ENCODE results near the gene A1CF.

Gene A1CF

DNA sequence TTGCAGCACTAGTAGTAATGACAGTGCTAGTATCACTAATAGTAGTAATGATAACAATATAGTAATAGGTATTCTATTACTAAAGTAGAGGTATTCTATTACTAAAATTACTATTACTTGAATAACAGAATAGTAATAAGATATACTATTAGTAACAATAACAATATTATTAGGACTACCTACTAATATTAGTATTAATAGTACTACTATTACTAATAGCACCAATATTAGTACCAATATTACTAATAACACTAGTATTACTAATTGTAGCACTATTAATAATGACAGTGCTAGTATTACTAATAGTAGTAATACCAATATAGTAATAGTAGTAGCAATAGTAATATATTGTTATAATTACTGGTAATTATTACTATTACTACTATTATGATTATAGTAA lies 24.1 kb downstream of the A1CF start:
- H3K4me1 ChIP-seq (ENCODE audit: insufficient read depth, low read length) = no peaks in the 10 kb centered on the region
- H3K79me2 ChIP-seq (ENCODE audit: insufficient read depth, low read length) = no peaks in the 10 kb centered on the region
- no peaks in the 10 kb centered on the region for H3K36me3 ChIP-seq (ENCODE audit: insufficient read depth, low read length)
- ATAC-seq (ENCODE audit: insufficient read depth, low read depth) = no peak
- no peak overlapping the region for H2AFZ ChIP-seq (ENCODE audit: low read depth, low read length)
- H3K27ac ChIP-seq (ENCODE audit: low read length) = no peak overlapping the region
- H4K20me1 ChIP-seq (ENCODE audit: insufficient read depth, low read length) = no peaks in the 10 kb centered on the region
- no peak overlapping the region for H3K4me3 ChIP-seq (ENCODE audit: low read depth in 1 of 2, low read length in 2 of 2)
- H3K4me2 ChIP-seq (ENCODE audit: insufficient read depth, low read length) = no peak overlapping the region
- DNase-seq = no peak
- TF ChIP-seq, protein P1, sequence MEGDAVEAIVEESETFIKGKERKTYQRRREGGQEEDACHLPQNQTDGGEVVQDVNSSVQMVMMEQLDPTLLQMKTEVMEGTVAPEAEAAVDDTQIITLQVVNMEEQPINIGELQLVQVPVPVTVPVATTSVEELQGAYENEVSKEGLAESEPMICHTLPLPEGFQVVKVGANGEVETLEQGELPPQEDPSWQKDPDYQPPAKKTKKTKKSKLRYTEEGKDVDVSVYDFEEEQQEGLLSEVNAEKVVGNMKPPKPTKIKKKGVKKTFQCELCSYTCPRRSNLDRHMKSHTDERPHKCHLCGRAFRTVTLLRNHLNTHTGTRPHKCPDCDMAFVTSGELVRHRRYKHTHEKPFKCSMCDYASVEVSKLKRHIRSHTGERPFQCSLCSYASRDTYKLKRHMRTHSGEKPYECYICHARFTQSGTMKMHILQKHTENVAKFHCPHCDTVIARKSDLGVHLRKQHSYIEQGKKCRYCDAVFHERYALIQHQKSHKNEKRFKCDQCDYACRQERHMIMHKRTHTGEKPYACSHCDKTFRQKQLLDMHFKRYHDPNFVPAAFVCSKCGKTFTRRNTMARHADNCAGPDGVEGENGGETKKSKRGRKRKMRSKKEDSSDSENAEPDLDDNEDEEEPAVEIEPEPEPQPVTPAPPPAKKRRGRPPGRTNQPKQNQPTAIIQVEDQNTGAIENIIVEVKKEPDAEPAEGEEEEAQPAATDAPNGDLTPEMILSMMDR (IDR thresholded peaks at IDR 0.05; ENCODE audit: borderline replicate concordance, extremely low read depth, low read length, poor library complexity, severe bottlenecking) = no peak
- no peak for TF ChIP-seq EZH2 (IDR thresholded peaks at IDR 0.05; ENCODE audit: borderline replicate concordance, low read depth, low read length, severe bottlenecking)
- H3K9ac ChIP-seq (ENCODE audit: low read depth, low read length) = no peak overlapping the region
- no peaks in the 10 kb centered on the region for H3K27me3 ChIP-seq (ENCODE audit: insufficient read depth, low read length, poor library complexity)
- H3K9me3 ChIP-seq (ENCODE audit: insufficient read depth, low read length, severe bottlenecking) = no peaks in the 10 kb centered on the region

DNA sequence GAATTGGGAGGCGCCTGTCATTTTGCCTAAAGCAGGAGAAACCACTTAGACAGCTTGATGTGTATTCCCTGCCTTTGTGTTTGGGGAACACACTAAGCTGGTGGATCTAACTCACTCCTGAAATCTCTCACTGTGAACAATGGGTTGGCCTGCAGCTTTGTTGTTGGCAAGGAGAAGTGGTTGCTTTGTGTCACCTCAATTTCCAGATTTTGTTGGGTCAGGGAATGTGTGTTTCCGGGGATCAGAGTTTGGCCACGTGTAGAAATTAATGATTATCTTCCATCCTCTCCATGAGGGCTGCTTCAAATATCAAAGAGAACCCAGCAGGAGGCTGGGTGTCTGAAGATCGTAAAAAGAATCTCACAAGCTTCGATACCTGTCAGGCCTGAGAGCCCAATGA lies 27.8 kb downstream of the A1CF start:
- H3K4me1 ChIP-seq (ENCODE audit: insufficient read depth, low read length) = no peaks in the 10 kb centered on the region
- no peaks in the 10 kb centered on the region for H3K27me3 ChIP-seq (ENCODE audit: insufficient read depth, low read length, poor library complexity)
- H3K4me3 ChIP-seq (ENCODE audit: low read depth in 1 of 2, low read length in 2 of 2) = no peak overlapping the region
- ATAC-seq (ENCODE audit: insufficient read depth, low read depth) (no peak), DNase-seq (no peak)
- H2AFZ ChIP-seq (ENCODE audit: low read depth, low read length) = no peak overlapping the region
- H3K27ac ChIP-seq (ENCODE audit: low read length) = no peak overlapping the region
- H3K36me3 ChIP-seq (ENCODE audit: insufficient read depth, low read length) = no peaks in the 10 kb centered on the region
- TF ChIP-seq, protein P1 (IDR thresholded peaks at IDR 0.05; ENCODE audit: borderline replicate concordance, extremely low read depth, low read length, poor library complexity, severe bottlenecking) = no peak
- TF ChIP-seq EZH2 (IDR thresholded peaks at IDR 0.05; ENCODE audit: borderline replicate concordance, low read depth, low read length, severe bottlenecking) = no peak
- no peaks in the 10 kb centered on the region for H3K79me2 ChIP-seq (ENCODE audit: insufficient read depth, low read length)
- no peaks in the 10 kb centered on the region for H4K20me1 ChIP-seq (ENCODE audit: insufficient read depth, low read length)
- no peak overlapping the region for H3K9ac ChIP-seq (ENCODE audit: low read depth, low read length)
- no peak overlapping the region for H3K4me2 ChIP-seq (ENCODE audit: insufficient read depth, low read length)
- no peaks in the 10 kb centered on the region for H3K9me3 ChIP-seq (ENCODE audit: insufficient read depth, low read length, severe bottlenecking)

DNA sequence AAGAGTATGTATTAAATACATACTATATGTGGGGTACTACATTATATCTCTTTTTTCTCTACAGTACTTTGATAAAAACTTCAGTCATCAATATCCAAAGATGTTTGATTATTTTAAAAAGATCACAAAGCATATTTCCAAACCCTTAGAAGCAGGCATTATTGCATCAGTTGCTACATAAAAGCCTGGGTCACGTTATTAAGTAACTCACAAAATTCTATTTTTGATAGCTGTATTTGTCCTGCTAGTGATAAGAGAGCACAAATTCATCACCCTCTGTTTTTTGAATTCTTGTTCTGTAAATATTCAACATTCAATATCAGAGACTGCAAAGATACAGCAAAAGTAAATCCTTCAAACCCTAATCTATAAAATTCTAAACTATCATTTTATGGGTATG lies 30.0 kb downstream of the A1CF start:
- H3K9me3 ChIP-seq (ENCODE audit: insufficient read depth, low read length, severe bottlenecking) = no peaks in the 10 kb centered on the region

More for the DNA sequence above, 30.0 kb downstream of the A1CF start:
- no peaks in the 10 kb centered on the region for H4K20me1 ChIP-seq (ENCODE audit: insufficient read depth, low read length)
- no peaks in the 10 kb centered on the region for H3K79me2 ChIP-seq (ENCODE audit: insufficient read depth, low read length)
- H3K4me1 ChIP-seq (ENCODE audit: insufficient read depth, low read length) = no peaks in the 10 kb centered on the region
- H3K9ac ChIP-seq (ENCODE audit: low read depth, low read length) = no peak overlapping the region
- no peak overlapping the region for H3K4me2 ChIP-seq (ENCODE audit: insufficient read depth, low read length)
- no peak for ATAC-seq (ENCODE audit: insufficient read depth, low read depth)
- no peak for DNase-seq
- no peak overlapping the region for H3K27ac ChIP-seq (ENCODE audit: low read length)
- H3K27me3 ChIP-seq (ENCODE audit: insufficient read depth, low read length, poor library complexity) = no peaks in the 10 kb centered on the region
- H3K4me3 ChIP-seq (ENCODE audit: low read depth in 1 of 2, low read length in 2 of 2) = no peak overlapping the region
- no peak for TF ChIP-seq EZH2 (IDR thresholded peaks at IDR 0.05; ENCODE audit: borderline replicate concordance, low read depth, low read length, severe bottlenecking)
- TF ChIP-seq, protein P1 (IDR thresholded peaks at IDR 0.05; ENCODE audit: borderline replicate concordance, extremely low read depth, low read length, poor library complexity, severe bottlenecking) = no peak
- H3K36me3 ChIP-seq (ENCODE audit: insufficient read depth, low read length) = no peaks in the 10 kb centered on the region
- no peak overlapping the region for H2AFZ ChIP-seq (ENCODE audit: low read depth, low read length)

All from DND-41 (cell line).